ENCODE results near the gene FMR1.

DNA sequence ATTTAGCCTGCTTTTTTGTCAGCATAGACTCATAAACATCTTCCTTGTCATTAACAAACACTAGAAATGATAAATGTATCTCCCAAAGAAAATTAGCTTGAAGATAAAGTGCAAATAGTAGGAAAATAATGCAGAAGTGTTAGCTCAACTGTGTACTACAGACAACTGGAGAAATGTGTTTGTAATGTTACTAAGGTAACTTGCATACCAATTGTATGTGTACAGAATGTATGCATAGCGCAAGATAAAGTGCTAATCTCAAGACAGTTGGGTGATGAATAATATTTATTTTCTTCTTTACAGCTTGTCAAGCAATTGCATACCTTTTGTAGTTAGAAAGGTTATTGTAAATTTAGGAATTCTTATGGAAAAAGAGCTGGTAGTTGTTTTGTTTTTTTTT lies 22.1 kb downstream of the FMR1 start:
- no peak for TF ChIP-seq POLR2A (IDR thresholded peaks at IDR 0.05)
- TF ChIP-seq, protein P1, sequence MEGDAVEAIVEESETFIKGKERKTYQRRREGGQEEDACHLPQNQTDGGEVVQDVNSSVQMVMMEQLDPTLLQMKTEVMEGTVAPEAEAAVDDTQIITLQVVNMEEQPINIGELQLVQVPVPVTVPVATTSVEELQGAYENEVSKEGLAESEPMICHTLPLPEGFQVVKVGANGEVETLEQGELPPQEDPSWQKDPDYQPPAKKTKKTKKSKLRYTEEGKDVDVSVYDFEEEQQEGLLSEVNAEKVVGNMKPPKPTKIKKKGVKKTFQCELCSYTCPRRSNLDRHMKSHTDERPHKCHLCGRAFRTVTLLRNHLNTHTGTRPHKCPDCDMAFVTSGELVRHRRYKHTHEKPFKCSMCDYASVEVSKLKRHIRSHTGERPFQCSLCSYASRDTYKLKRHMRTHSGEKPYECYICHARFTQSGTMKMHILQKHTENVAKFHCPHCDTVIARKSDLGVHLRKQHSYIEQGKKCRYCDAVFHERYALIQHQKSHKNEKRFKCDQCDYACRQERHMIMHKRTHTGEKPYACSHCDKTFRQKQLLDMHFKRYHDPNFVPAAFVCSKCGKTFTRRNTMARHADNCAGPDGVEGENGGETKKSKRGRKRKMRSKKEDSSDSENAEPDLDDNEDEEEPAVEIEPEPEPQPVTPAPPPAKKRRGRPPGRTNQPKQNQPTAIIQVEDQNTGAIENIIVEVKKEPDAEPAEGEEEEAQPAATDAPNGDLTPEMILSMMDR (IDR thresholded peaks at IDR 0.05): no peak
